ENCODE results near the gene ARHGEF7.
A peak's percentile ranks its signal among the peaks of the same experiment; 100 is the strongest.

The ARHGEF7 gene

DNA sequence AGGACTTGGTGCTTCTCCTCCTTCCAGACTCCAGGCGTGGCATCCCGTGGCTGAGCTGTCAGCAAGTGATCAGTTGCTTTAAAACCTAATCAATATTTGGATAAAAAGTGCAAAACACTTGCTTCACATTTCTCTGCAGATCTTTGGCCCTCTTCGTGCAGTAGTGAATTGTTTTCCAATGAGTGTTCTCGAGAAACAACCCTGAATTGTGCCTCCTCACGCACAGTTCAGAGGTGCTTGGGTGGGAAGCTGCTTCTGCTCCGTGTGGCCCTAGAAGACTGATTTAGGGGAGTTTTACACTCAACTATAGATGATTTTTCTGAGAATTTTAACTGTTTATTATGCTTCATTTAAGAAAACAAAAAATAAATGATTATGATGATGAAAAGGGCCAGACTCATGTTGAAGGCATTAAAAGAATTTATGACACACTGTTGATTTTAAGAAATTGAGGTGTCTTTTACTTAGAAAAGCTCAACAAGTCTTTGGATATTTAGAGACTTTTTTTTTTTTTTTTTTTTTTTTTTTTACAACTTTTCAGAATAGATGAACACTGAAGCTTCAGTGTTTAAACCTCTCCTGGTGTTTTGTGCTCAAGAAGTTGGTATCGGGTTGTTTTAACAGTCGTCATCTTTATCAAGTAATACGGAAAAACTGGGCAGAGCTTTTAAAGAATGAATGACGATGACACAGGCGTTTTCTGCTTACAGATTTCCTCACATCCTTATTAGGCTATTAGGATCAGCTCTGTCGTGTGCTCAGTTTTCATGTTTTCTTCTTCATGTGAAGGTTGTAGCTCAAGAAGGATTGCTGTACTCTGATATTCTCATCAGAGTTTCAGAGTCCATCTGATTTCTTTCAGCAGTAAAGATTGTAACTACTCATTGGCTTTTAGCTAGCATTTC lies 165.8 kb downstream of the ARHGEF7 start:
- Mint-ChIP-seq H3K4me1 (peaks cover 1% of the 10 kb centered on the region), H3K4me3 (no peak overlapping the region), H3K9me3 (no peaks in the 10 kb centered on the region), H3K36me3 (peaks cover 79% of the 10 kb centered on the region), H3K27me3 (no peaks in the 10 kb centered on the region), H3K27ac (peak overlapping the region; percentile 12)
- ATAC-seq = no peak

DNA sequence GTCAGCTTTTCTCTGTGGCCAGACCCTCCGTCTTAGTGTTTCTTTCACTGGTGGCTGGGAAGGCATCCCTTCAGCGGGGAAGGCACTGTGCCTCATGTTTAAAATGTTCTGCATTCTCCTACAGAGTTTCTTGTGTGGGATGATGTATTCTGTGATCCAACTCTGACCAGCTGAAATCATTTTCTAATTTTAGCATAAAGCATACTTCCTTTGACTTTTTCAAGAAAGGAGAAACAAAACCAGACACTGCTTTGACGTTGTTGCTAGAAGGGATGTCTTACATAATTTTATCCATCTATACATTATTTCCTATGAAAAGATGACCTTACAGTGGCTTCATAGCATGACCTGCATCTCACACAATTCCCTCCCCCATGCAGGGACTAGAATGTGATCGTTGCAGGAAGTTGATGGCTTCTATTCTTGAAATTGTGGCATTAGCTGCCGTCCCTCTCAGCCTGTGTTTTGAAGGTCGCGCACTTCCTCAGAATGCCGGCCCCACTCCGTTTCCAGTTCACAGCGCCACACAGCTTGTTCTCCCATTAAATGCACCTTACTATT lies 166.7 kb downstream of the ARHGEF7 start:
- H3K36me3 Mint-ChIP-seq = peaks cover 83% of the 10 kb centered on the region
- H3K4me1 Mint-ChIP-seq = no peaks in the 10 kb centered on the region
- H3K27ac Mint-ChIP-seq = peak overlapping the region; percentile 12
- no peak for ATAC-seq
- no peaks in the 10 kb centered on the region for H3K27me3 Mint-ChIP-seq
- H3K9me3 Mint-ChIP-seq = no peaks in the 10 kb centered on the region
- H3K4me3 Mint-ChIP-seq = no peak overlapping the region

- Mint-ChIP-seq H3K4me3 (no peak overlapping the region), H3K27ac (no peak overlapping the region), H3K27me3 (no peaks in the 10 kb centered on the region), H3K4me1 (no peaks in the 10 kb centered on the region), H3K36me3 (peaks cover 86% of the 10 kb centered on the region), H3K9me3 (no peaks in the 10 kb centered on the region)
- ATAC-seq = no peak
These were observed 167.3 kb downstream of the ARHGEF7 start for GRCh38 chr13:111282425-111282824.

GRCh38 chr13:111282997-111283396 lies 167.9 kb downstream of the ARHGEF7 start:
- ATAC-seq = no peak
- Mint-ChIP-seq H3K36me3 (peaks cover 86% of the 10 kb centered on the region), H3K4me1 (no peaks in the 10 kb centered on the region), H3K27ac (no peak overlapping the region), H3K4me3 (no peak overlapping the region), H3K27me3 (no peaks in the 10 kb centered on the region), H3K9me3 (no peaks in the 10 kb centered on the region)

- H3K36me3 Mint-ChIP-seq = peaks cover 81% of the 10 kb centered on the region
- no peaks in the 10 kb centered on the region for H3K27me3 Mint-ChIP-seq
- peak overlapping the region; percentile 5 for H3K27ac Mint-ChIP-seq
- H3K4me1 Mint-ChIP-seq = no peaks in the 10 kb centered on the region
- no peak overlapping the region for H3K4me3 Mint-ChIP-seq
- no peak for ATAC-seq
- H3K9me3 Mint-ChIP-seq = no peaks in the 10 kb centered on the region
These were observed 168.3 kb downstream of the ARHGEF7 start for GRCh38 chr13:111283457-111283856.

GRCh38 chr13:111283991-111284390 lies 168.9 kb downstream of the ARHGEF7 start:
- Mint-ChIP-seq H3K4me1 (no peaks in the 10 kb centered on the region), H3K36me3 (peaks cover 76% of the 10 kb centered on the region), H3K4me3 (no peak overlapping the region), H3K27ac (peak overlapping the region; percentile 5), H3K9me3 (no peaks in the 10 kb centered on the region), H3K27me3 (no peaks in the 10 kb centered on the region)
- no peak for ATAC-seq

DNA sequence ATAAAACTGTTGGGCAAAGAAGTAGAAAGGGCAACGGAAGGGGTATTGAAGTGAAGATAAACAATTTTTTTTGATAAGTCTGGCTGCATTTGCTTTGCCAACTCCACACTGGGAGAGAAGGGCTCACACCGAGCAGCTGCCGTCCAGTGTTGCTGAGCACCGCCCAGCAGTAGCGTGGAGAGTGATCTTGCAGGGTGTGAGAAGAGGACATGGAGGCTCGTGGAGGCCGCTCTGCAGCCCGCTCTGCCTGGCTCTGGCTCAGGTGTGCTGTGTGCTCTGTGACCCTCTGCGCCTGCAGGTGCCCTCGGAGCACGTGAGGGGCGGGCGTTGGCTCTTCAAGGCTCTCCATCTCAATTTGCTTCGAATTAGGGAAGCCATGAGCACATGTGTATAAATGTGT lies 169.5 kb downstream of the ARHGEF7 start:
- H3K27ac Mint-ChIP-seq = no peak overlapping the region
- H3K4me1 Mint-ChIP-seq = no peaks in the 10 kb centered on the region
- H3K4me3 Mint-ChIP-seq = no peak overlapping the region
- H3K36me3 Mint-ChIP-seq = peaks cover 78% of the 10 kb centered on the region
- no peak for ATAC-seq
- no peaks in the 10 kb centered on the region for H3K27me3 Mint-ChIP-seq
- H3K9me3 Mint-ChIP-seq = no peaks in the 10 kb centered on the region

DNA sequence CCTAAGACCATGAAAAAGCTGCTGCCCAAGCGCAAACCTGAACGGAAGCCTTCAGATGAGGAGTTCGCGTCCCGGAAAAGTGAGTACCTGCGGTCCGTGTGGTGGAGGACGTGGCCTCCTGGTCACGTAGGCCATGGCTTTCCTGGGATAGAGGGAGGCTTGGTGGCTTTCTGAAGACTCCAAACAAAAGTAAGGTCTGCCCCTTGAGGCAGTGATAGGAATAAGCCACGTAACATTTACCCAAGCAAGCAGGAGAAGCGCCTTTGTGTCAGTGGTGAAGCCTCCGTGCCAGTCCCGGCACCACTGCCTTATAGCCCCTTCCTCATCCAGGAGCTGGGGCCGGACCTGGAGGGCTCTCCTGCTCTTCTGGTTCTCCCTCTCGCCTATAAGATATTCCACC lies 171.1 kb downstream of the ARHGEF7 start:
- Mint-ChIP-seq H3K4me3 (no peak overlapping the region), H3K4me1 (no peaks in the 10 kb centered on the region), H3K9me3 (no peaks in the 10 kb centered on the region), H3K36me3 (peaks cover 74% of the 10 kb centered on the region), H3K27me3 (no peaks in the 10 kb centered on the region), H3K27ac (no peak overlapping the region)
- ATAC-seq = no peak

GRCh38 chr13:111286749-111287148 lies 171.6 kb downstream of the ARHGEF7 start:
- Mint-ChIP-seq H3K9me3 (no peaks in the 10 kb centered on the region), H3K27me3 (no peaks in the 10 kb centered on the region), H3K36me3 (peaks cover 73% of the 10 kb centered on the region), H3K27ac (no peak overlapping the region), H3K4me3 (no peak overlapping the region), H3K4me1 (no peaks in the 10 kb centered on the region)
- no peak for ATAC-seq

DNA sequence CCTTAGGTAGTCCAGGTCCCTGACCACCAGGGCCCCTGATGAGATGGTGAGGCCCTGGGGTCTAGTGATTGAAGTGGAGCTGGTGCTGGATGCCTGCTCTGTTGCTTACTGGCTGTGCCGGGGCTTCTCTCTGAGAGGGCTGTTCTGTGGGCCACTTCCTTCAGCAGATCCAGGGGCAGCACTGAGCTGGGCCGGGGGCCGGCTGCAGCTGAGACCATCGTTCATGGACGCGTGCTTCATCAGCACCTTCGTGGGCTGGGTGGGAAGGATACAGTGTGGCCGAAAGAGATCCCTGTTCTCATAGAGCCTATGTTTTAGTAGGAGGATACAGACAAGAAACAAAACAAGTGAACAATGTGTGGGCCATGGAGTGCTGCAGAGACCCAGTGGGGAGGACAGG lies 172.1 kb downstream of the ARHGEF7 start:
- ATAC-seq = no peak
- peaks cover 73% of the 10 kb centered on the region for H3K36me3 Mint-ChIP-seq
- no peak overlapping the region for H3K27ac Mint-ChIP-seq
- H3K27me3 Mint-ChIP-seq = no peaks in the 10 kb centered on the region
- H3K4me3 Mint-ChIP-seq = no peak overlapping the region
- no peaks in the 10 kb centered on the region for H3K9me3 Mint-ChIP-seq
- H3K4me1 Mint-ChIP-seq = no peaks in the 10 kb centered on the region

DNA sequence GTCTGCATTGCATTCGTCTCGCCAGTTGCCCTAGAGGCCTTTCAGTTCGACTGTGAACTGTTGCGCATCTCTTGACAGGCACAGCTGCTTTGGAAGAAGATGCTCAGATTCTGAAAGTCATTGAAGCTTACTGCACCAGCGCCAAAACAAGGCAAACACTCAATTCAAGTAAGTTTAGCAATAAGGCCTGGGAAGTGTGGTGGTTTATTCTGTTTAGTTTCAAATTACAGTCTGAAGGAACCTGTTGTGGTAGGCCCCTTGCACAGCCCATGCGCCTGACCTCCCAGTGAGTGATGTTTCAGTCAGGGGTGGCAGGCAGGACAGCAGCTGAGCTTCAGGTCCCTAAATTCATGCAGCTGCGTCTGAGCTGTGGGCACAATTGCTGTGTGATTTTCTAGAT lies 173.2 kb downstream of the ARHGEF7 start:
- Mint-ChIP-seq H3K9me3 (no peaks in the 10 kb centered on the region), H3K36me3 (peaks cover 73% of the 10 kb centered on the region), H3K4me3 (no peak overlapping the region), H3K4me1 (no peaks in the 10 kb centered on the region), H3K27ac (no peak overlapping the region), H3K27me3 (no peaks in the 10 kb centered on the region)
- no peak for ATAC-seq

DNA sequence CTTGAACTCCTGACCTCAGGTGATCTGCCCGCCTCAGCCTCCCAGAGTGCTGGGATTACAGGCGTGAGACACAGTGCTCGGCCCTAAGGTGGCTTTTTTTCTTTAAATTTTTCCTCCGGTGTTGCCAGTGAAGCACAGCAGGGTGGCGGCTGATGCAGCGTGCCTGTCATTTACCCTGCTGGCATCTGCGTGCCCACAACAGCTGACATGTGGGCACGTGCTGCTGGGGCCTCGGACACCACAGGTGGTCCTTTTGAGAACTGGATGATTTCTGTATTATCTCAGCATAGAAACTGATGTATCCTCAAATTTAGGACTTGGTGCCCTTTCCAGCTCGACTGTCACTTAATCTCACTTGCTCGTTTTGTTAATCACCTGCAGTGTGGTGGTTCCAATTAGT lies 174.1 kb downstream of the ARHGEF7 start:
- Mint-ChIP-seq H3K4me1 (no peaks in the 10 kb centered on the region), H3K4me3 (no peak overlapping the region), H3K27ac (no peak overlapping the region), H3K9me3 (no peaks in the 10 kb centered on the region), H3K36me3 (peaks cover 69% of the 10 kb centered on the region), H3K27me3 (no peaks in the 10 kb centered on the region)
- no peak for ATAC-seq

DNA sequence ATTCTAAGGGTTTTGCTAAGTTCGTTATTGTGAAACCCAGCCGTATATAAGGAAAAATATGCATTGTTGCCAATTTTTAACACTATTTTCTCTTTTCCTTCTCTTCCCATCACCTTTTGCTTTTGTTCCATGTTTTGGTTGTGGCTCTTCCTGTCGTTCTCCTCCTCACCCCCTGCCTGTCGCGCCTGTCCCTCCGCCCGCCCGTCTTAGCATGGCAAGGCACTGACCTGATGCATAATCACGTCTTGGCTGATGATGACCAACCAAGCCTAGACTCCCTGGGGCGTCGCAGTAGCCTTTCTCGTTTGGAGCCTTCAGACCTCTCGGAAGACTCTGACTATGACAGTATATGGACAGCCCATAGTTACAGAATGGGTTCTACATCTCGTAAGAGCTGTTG lies 176.8 kb downstream of the ARHGEF7 start:
- Mint-ChIP-seq H3K4me1 (peaks cover 7% of the 10 kb centered on the region), H3K27me3 (no peaks in the 10 kb centered on the region), H3K36me3 (peaks cover 57% of the 10 kb centered on the region), H3K9me3 (no peaks in the 10 kb centered on the region), H3K4me3 (no peak overlapping the region), H3K27ac (no peak overlapping the region)
- no peak for ATAC-seq

DNA sequence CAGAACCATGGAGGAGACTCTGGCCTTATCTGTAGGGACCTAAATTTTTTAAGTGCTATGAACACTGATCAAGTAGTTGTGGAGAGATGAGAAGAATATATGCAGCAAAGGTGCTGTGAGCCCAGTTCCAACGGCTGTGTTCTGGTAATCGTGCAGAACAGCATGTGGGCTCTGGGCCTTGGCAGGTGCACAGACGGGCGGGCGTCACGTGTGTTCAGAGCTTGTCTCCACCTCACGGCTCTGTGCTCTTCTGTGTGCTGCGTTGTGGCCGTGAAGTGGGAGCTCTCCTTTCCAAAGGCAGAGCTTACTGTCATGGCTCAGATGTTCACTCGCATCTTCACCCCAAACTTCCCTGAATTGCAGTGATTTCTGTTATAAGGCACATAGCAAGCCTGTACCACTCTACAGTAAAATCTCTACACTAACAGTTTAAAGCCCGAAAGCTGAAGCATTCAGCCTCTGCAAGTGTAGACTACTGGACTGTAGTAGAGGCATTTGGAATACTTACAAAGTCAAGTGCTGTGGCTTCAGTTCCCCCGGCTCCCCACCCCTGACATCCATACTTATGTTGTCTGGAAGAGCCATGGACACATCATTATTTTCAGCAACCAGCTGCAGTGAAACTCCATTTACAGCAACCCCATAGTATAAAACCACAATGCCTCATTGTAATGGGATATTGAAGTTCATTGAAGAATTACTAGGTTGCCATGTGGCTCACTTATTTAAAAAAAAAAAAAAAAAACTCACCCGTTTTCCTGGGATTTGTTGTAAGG lies 177.8 kb downstream of the ARHGEF7 start:
- ATAC-seq = no peak
- Mint-ChIP-seq H3K27ac (no peak overlapping the region), H3K4me1 (peaks cover 7% of the 10 kb centered on the region), H3K9me3 (no peaks in the 10 kb centered on the region), H3K4me3 (no peak overlapping the region), H3K27me3 (no peaks in the 10 kb centered on the region), H3K36me3 (peaks cover 55% of the 10 kb centered on the region)

- no peaks in the 10 kb centered on the region for H3K27me3 Mint-ChIP-seq
- H3K4me3 Mint-ChIP-seq = no peak overlapping the region
- no peak for ATAC-seq
- no peaks in the 10 kb centered on the region for H3K9me3 Mint-ChIP-seq
- peaks cover 59% of the 10 kb centered on the region for H3K36me3 Mint-ChIP-seq
- no peak overlapping the region for H3K27ac Mint-ChIP-seq
- peaks cover 7% of the 10 kb centered on the region for H3K4me1 Mint-ChIP-seq
These were observed 180.8 kb downstream of the ARHGEF7 start for GRCh38 chr13:111295886-111296285.

Data from stimulated activated memory B cell treated with anti-CD40 and anti-IgM and Interleukin-4, amounts not matched to agents 10 μg/mL and 1 μg/mL and 100 μg/mL, for 72 hours (primary cell).